ENCODE data around the gene CLEC4E. TPM values are rescaled to one million over a fixed set of nuclear protein-coding genes. Genes with fewer than 3 reads are reported as not detected.
"Not testable (repeated sequence)": the region's sequence is repeated elsewhere in the genome, so short reads cannot be mapped to it uniquely, and the experiment has no call there.

The CLEC4E gene
- total RNA-seq (ENCODE audit: insufficient read depth, low replicate concordance) = 0.48 TPM

GRCh38 chr12:8540831-8541230, at the start of gene CLEC4E:
CLEC4E (minus strand) TSS chr12:8540905; CDS start chr12:8540797, 108 bp downstream.
- peak; percentile 3 for DNase-seq (ENCODE audit: low spot score)

- no peak for DNase-seq (ENCODE audit: low spot score)
Observed at GRCh38 chr12:8589679-8590078, 49.0 kb upstream of the CLEC4E start.

GRCh38 chr12:8584478-8584877, 43.8 kb upstream of the CLEC4E start:
- not testable (repeated sequence) for DNase-seq (ENCODE audit: low spot score)

- no peak for DNase-seq (ENCODE audit: low spot score)
Observed at GRCh38 chr12:8584004-8584403, 43.3 kb upstream of the CLEC4E start.

- no peak for DNase-seq (ENCODE audit: low spot score)
Observed at GRCh38 chr12:8581098-8581784, 40.5 kb upstream of the CLEC4E start.

GRCh38 chr12:8577879-8578278, 37.2 kb upstream of the CLEC4E start:
- DNase-seq (ENCODE audit: low spot score) = no peak

- DNase-seq (ENCODE audit: low spot score) = no peak
Observed at GRCh38 chr12:8572507-8572906, 31.8 kb upstream of the CLEC4E start.

GRCh38 chr12:8566525-8566924, 25.8 kb upstream of the CLEC4E start:
- DNase-seq (ENCODE audit: low spot score) = no peak

- DNase-seq (ENCODE audit: low spot score) = not testable (repeated sequence)
Observed at GRCh38 chr12:8566052-8566451, 25.3 kb upstream of the CLEC4E start.

GRCh38 chr12:8564656-8565055, 24.0 kb upstream of the CLEC4E start:
- DNase-seq (ENCODE audit: low spot score) = no peak

- DNase-seq (ENCODE audit: low spot score) = no peak
Observed at GRCh38 chr12:8563356-8563755, 22.7 kb upstream of the CLEC4E start.

- no peak for DNase-seq (ENCODE audit: low spot score)
Observed at GRCh38 chr12:8562310-8562709, 21.6 kb upstream of the CLEC4E start.

GRCh38 chr12:8561011-8561410, 20.3 kb upstream of the CLEC4E start:
- DNase-seq (ENCODE audit: low spot score) = no peak

- DNase-seq (ENCODE audit: low spot score) = no peak
Observed at GRCh38 chr12:8559676-8560075, 19.0 kb upstream of the CLEC4E start.

GRCh38 chr12:8556531-8557097, 15.9 kb upstream of the CLEC4E start:
- no peak for DNase-seq (ENCODE audit: low spot score)

- no peak for DNase-seq (ENCODE audit: low spot score)
Observed at GRCh38 chr12:8554451-8555195, 13.9 kb upstream of the CLEC4E start.

- no peak for DNase-seq (ENCODE audit: low spot score)
Observed at GRCh38 chr12:8553088-8553627, 12.5 kb upstream of the CLEC4E start.

GRCh38 chr12:8549381-8549780, 8.7 kb upstream of the CLEC4E start:
- no peak for DNase-seq (ENCODE audit: low spot score)

- no peak for DNase-seq (ENCODE audit: low spot score)
Observed at GRCh38 chr12:8548192-8548591, 7.5 kb upstream of the CLEC4E start.

GRCh38 chr12:8547645-8548044, 6.9 kb upstream of the CLEC4E start:
- DNase-seq (ENCODE audit: low spot score) = no peak

- no peak for DNase-seq (ENCODE audit: low spot score)
Observed at GRCh38 chr12:8546591-8546990, 5.9 kb upstream of the CLEC4E start.

- peak; percentile 72 for DNase-seq (ENCODE audit: low spot score)
Observed at GRCh38 chr12:8544295-8544694, 3.6 kb upstream of the CLEC4E start.

GRCh38 chr12:8541562-8541961, 857 bp upstream of the CLEC4E start:
- DNase-seq (ENCODE audit: low spot score) = no peak
